Measurements from ENCODE around the gene LCORL. TPM values are rescaled to one million over a fixed set of nuclear protein-coding genes. Genes with fewer than 3 reads are reported as not detected.

LCORL gene
- polyA plus RNA-seq, 2 of the 4 experiments (the other 2 are of a cell fraction): 6.4 to 9.7 TPM

GRCh38 chr4:17794730-17795129 is 226.8 kb downstream of the LCORL start:
- Histone ChIP-seq H3K9me3 (no peaks in the 10 kb centered on the region), H3K4me2 (no peak overlapping the region), H3K4me1 (no peaks in the 10 kb centered on the region), H3K27ac (no peak overlapping the region), H3K4me3 (no peak overlapping the region)
- no peak for FAIRE-seq
- ChIA-PET POLR2A (no interaction called here), CTCF (interaction anchor here (1.1 kb wide), 1 partner anchor 22 kb away, joined by 3 read pairs; no protein-coding TSS in a partner anchor)
- no peak for ATAC-seq
- no peak for DNase-seq (ENCODE audit: low read depth in 1 of 2, low spot score in 1 of 2)
- WGBS (ENCODE audit: missing lambda C conversion rate): 54% methylated on average over 1 of the region's 1 CpG
- TF ChIP-seq CBX2 (IDR thresholded peaks at IDR 0.05; ENCODE audit: borderline replicate concordance, low read depth) (no peak), POLR2AphosphoS2 (conservative IDR thresholded peaks at IDR 0.05; ENCODE audit: low read length) (no peak), ZNF302 (CRISPR knock-in tag; IDR thresholded peaks at IDR 0.05) (no peak), RCOR1 (IDR thresholded peaks at IDR 0.05; ENCODE audit: low read depth, low read length) (no peak), HDAC2 (IDR thresholded peaks at IDR 0.05) (no peak), CEBPB (IDR thresholded peaks at IDR 0.05) (no peak), CBX8 (IDR thresholded peaks at IDR 0.05) (no peak), CHD4 (IDR thresholded peaks at IDR 0.05; ENCODE audit: borderline replicate concordance) (no peak), GATA3 (IDR thresholded peaks at IDR 0.05; ENCODE audit: borderline replicate concordance) (no peak), USF2 (IDR thresholded peaks at IDR 0.05) (no peak), SMC3 (IDR thresholded peaks at IDR 0.05) (no peak), CTCF (IDR thresholded peaks at IDR 0.05) (no peak), ZC3H11A (IDR thresholded peaks at IDR 0.05) (no peak), HEYL (CRISPR knock-in tag; IDR thresholded peaks at IDR 0.05) (no peak)

Other genes with a start within 250 kb of the LCORL start
- gene FAM184B, start 240.1 kb downstream of the LCORL start, polyA plus RNA-seq (2011; rRNA removed): 0.01 TPM in 1 of 2 replicates, not detected in the other
- 0.01 to 0.04 TPM in 2 of 3 replicates, not detected in the other for gene FAM184B, start 240.1 kb downstream of the LCORL start, polyA plus RNA-seq (2017; fragmentation: RNase III; extraction: RNeasy Plus Mini Kit Qiagen cat#74134 plus additional on column Dnase treatment)
- 12.9 and 13.3 TPM in 2 replicates for gene DCAF16, start 211.0 kb downstream of the LCORL start, polyA plus RNA-seq (2011; rRNA removed)
- 6.3 to 7.9 TPM (median 6.8 TPM) in 3 replicates for gene DCAF16, start 211.0 kb downstream of the LCORL start, polyA plus RNA-seq (2017; fragmentation: RNase III; extraction: RNeasy Plus Mini Kit Qiagen cat#74134 plus additional on column Dnase treatment)
- 22.3 and 36.4 TPM in 2 replicates for gene NCAPG, start 210.8 kb downstream of the LCORL start, polyA plus RNA-seq (2011; rRNA removed)
- gene NCAPG, start 210.8 kb downstream of the LCORL start, polyA plus RNA-seq (2017; fragmentation: RNase III; extraction: RNeasy Plus Mini Kit Qiagen cat#74134 plus additional on column Dnase treatment): 23.7 to 27.5 TPM (median 23.9 TPM) in 3 replicates

Measured in A549 (cell line).